Stimulated activated naive CD4-positive, alpha-beta T cell treated with Interleukin-2 at 50 U/mL for 16 hours (primary cell): ENCODE data around the gene MMP17.

Experiments used
- DNase-seq: peaks from one replicate; lab custom pipeline; 2025; lab: John Stamatoyannopoulos, UW

The MMP17 gene

GRCh38 chr12:131895640-131896079 is 67.5 kb downstream of the MMP17 start:
- DNase-seq, result no peak

- DNase-seq, result peak; percentile 68
These were observed 68.1 kb downstream of the MMP17 start for GRCh38 chr12:131896080-131896810.

GRCh38 chr12:131896811-131897270 is 68.6 kb downstream of the MMP17 start:
- no peak for DNase-seq

- no peak for DNase-seq
These were observed 69.1 kb downstream of the MMP17 start for GRCh38 chr12:131897276-131897675.

DNA sequence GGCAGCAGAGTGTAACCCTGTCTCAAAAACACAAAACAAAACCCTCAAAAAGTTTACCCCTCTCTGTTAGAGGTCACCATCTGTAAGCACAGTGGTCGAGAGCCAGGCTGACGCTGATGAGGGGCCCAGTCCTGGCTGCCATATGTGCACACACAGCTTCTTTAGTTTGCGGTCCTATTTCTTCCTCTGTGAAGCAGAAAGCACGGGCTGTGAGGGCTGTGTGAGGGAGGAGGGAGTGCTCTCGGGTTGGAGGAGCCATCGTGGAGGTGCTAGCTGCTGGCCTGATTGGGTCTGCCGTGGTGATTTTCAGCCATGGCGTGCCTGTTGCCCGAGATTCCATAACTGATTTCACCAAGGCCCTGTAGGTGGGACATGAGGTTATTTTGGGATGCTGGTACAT is 69.7 kb downstream of the MMP17 start:
- no peak for DNase-seq

DNA sequence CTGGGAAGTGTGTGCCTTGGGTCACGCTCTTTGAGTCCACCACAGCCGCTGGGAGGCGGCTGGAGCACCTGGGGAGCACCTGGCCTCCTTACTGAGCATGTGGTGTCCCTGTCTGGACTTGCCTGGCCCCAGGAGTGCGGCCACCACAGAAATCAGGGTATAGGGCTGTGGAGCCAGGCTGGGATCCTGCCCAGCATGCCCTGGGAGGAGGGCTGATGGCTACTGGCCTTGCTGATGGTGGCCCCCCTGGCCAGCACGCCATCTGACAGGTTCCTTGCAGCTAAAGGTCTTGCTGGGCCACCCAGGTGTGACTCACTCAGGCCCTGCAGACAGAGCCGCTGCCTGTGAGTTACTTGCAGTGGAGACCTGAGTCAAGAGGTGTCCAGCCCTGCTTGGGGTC is 72.2 kb downstream of the MMP17 start:
- DNase-seq, result no peak
